ENCODE measurements around the gene HOXA5. TPM values are rescaled to one million over a fixed set of nuclear protein-coding genes. Genes with fewer than 3 reads are reported as not detected.

HOXA5 gene
- total and polyA plus RNA-seq, 2 of the 8 experiments (the other 6 are each of a cell fraction or from before 2014, with no cell fraction given) = not detected

GRCh38 chr7:27143023-27143949 lies at the start of gene HOXA5 (continued):
- TF ChIP-seq, protein P1, sequence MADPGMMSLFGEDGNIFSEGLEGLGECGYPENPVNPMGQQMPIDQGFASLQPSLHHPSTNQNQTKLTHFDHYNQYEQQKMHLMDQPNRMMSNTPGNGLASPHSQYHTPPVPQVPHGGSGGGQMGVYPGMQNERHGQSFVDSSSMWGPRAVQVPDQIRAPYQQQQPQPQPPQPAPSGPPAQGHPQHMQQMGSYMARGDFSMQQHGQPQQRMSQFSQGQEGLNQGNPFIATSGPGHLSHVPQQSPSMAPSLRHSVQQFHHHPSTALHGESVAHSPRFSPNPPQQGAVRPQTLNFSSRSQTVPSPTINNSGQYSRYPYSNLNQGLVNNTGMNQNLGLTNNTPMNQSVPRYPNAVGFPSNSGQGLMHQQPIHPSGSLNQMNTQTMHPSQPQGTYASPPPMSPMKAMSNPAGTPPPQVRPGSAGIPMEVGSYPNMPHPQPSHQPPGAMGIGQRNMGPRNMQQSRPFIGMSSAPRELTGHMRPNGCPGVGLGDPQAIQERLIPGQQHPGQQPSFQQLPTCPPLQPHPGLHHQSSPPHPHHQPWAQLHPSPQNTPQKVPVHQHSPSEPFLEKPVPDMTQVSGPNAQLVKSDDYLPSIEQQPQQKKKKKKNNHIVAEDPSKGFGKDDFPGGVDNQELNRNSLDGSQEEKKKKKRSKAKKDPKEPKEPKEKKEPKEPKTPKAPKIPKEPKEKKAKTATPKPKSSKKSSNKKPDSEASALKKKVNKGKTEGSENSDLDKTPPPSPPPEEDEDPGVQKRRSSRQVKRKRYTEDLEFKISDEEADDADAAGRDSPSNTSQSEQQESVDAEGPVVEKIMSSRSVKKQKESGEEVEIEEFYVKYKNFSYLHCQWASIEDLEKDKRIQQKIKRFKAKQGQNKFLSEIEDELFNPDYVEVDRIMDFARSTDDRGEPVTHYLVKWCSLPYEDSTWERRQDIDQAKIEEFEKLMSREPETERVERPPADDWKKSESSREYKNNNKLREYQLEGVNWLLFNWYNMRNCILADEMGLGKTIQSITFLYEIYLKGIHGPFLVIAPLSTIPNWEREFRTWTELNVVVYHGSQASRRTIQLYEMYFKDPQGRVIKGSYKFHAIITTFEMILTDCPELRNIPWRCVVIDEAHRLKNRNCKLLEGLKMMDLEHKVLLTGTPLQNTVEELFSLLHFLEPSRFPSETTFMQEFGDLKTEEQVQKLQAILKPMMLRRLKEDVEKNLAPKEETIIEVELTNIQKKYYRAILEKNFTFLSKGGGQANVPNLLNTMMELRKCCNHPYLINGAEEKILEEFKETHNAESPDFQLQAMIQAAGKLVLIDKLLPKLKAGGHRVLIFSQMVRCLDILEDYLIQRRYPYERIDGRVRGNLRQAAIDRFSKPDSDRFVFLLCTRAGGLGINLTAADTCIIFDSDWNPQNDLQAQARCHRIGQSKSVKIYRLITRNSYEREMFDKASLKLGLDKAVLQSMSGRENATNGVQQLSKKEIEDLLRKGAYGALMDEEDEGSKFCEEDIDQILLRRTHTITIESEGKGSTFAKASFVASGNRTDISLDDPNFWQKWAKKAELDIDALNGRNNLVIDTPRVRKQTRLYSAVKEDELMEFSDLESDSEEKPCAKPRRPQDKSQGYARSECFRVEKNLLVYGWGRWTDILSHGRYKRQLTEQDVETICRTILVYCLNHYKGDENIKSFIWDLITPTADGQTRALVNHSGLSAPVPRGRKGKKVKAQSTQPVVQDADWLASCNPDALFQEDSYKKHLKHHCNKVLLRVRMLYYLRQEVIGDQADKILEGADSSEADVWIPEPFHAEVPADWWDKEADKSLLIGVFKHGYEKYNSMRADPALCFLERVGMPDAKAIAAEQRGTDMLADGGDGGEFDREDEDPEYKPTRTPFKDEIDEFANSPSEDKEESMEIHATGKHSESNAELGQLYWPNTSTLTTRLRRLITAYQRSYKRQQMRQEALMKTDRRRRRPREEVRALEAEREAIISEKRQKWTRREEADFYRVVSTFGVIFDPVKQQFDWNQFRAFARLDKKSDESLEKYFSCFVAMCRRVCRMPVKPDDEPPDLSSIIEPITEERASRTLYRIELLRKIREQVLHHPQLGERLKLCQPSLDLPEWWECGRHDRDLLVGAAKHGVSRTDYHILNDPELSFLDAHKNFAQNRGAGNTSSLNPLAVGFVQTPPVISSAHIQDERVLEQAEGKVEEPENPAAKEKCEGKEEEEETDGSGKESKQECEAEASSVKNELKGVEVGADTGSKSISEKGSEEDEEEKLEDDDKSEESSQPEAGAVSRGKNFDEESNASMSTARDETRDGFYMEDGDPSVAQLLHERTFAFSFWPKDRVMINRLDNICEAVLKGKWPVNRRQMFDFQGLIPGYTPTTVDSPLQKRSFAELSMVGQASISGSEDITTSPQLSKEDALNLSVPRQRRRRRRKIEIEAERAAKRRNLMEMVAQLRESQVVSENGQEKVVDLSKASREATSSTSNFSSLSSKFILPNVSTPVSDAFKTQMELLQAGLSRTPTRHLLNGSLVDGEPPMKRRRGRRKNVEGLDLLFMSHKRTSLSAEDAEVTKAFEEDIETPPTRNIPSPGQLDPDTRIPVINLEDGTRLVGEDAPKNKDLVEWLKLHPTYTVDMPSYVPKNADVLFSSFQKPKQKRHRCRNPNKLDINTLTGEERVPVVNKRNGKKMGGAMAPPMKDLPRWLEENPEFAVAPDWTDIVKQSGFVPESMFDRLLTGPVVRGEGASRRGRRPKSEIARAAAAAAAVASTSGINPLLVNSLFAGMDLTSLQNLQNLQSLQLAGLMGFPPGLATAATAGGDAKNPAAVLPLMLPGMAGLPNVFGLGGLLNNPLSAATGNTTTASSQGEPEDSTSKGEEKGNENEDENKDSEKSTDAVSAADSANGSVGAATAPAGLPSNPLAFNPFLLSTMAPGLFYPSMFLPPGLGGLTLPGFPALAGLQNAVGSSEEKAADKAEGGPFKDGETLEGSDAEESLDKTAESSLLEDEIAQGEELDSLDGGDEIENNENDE (IDR thresholded peaks at IDR 0.05; ENCODE audit: insufficient replicate concordance, low read length) = no peak
- TF ChIP-seq SP2 (IDR thresholded peaks at IDR 0.05; ENCODE audit: low read length) = no peak
- no peak for TF ChIP-seq ASH2L (IDR thresholded peaks at IDR 0.05; ENCODE audit: low read length)
- TF ChIP-seq KDM5A (IDR thresholded peaks at IDR 0.05; ENCODE audit: low read length) = peak; percentile 71; the same call in 1 of the 2 replicates
- TF ChIP-seq CREB1 (IDR thresholded peaks at IDR 0.05) = peak; percentile 37; the same call in 1 of the 2 replicates
- TF ChIP-seq GTF2F1 (IDR thresholded peaks at IDR 0.05; ENCODE audit: borderline replicate concordance, low read depth, low read length) = no peak
- TF ChIP-seq BCL11A (IDR thresholded peaks at IDR 0.05; ENCODE audit: low read depth in 2 of 2, low read length in 2 of 2) = no peak
